Osteoblast (primary cell): Measurements from ENCODE around the gene CLEC16A. TPM values are rescaled to one million over a fixed set of nuclear protein-coding genes. Genes with fewer than 3 reads are reported as not detected.

Experiments used
- DNase-seq: peaks from one replicate; pipeline ENCODE4 v3.0.0; 2011; ENCODE audit warnings: low spot score, mixed read lengths; ENCODE audit not compliant: insufficient read length; ENCODE audit errors: missing footprints
- H2AFZ ChIP-seq: 2 replicates; pipeline ENCODE4 v1.6.0; 2011; ENCODE audit warnings: mild to moderate bottlenecking, low read length
- H3K27ac ChIP-seq: 2 replicates; pipeline ENCODE4 v1.5.1; 2011; ENCODE audit warnings: mild to moderate bottlenecking, low read depth, low read length, moderate library complexity
- H3K27me3 ChIP-seq: 2 replicates; pipeline ENCODE4 v1.6.0; 2012; ENCODE audit warnings: mild to moderate bottlenecking, control low read depth, inconsistent platforms, low read length, moderate library complexity; ENCODE audit not compliant: insufficient read depth
- H3K36me3 ChIP-seq: 2 replicates; pipeline ENCODE4 v1.5.1; 2011; ENCODE audit warnings: mild to moderate bottlenecking, low read length, control low read depth, moderate library complexity; ENCODE audit not compliant: insufficient read depth
- H3K4me1 ChIP-seq: 2 replicates; pipeline ENCODE4 v1.5.1; 2011; ENCODE audit warnings: mild to moderate bottlenecking, low read length, control low read depth, moderate library complexity; ENCODE audit not compliant: insufficient read depth
- H3K4me2 ChIP-seq: 2 replicates; pipeline ENCODE4 v1.6.0; 2011; ENCODE audit warnings: mild to moderate bottlenecking, low read length; ENCODE audit not compliant: insufficient read depth
- H3K4me3 ChIP-seq: fragments of 200-600 bp; sonication (generic); 3 replicates; pipeline ENCODE4 v1.5.1; 2012; ENCODE audit warnings: mild to moderate bottlenecking, low read length, inconsistent platforms; ENCODE audit not compliant: insufficient read depth
- H3K79me2 ChIP-seq: 2 replicates; pipeline ENCODE4 v1.6.0; 2012; ENCODE audit warnings: mild to moderate bottlenecking, low read length, control low read depth, inconsistent platforms; ENCODE audit not compliant: insufficient read depth
- H3K9me3 ChIP-seq: 2 replicates; pipeline ENCODE4 v1.5.1; 2011; ENCODE audit warnings: low read depth, low read length, control low read depth
- H4K20me1 ChIP-seq: 2 replicates; pipeline ENCODE4 v1.6.0; 2012; ENCODE audit warnings: mild to moderate bottlenecking, low read length, control low read depth; ENCODE audit not compliant: insufficient read depth
- total RNA-seq: library from RNA; depleted of rRNA; stranded (reverse); fragments of >200 nt; gene quantifications from 2 replicates; pipeline ENCODE4 v1.2.3, GENCODE V29; 2012
- TF ChIP-seq, protein P1 (sequence below): IDR thresholded peaks from 2 replicates; pipeline ENCODE4 v1.5.1; 2011; ENCODE audit warnings: mild to moderate bottlenecking, low read depth, low read length, moderate library complexity; ENCODE audit errors: extremely low read depth

Gene CLEC16A
- total RNA-seq, 1 donor, result 25.7 TPM

GRCh38 chr16:11010575-11011221 is 66.3 kb downstream of the CLEC16A start:
- Histone ChIP-seq H4K20me1 (no peaks in the 10 kb centered on the region), H3K4me1 (peaks cover 17% of the 10 kb centered on the region), H3K36me3 (peaks cover 2% of the 10 kb centered on the region), H3K79me2 (no peaks in the 10 kb centered on the region), H3K4me3 (no peak overlapping the region), H2AFZ (no peak overlapping the region), H3K4me2 (no peak overlapping the region), H3K27ac (no peak overlapping the region), H3K9me3 (no peaks in the 10 kb centered on the region), H3K27me3 (no peaks in the 10 kb centered on the region)
- DNase-seq, result peak; percentile 49
- TF ChIP-seq, protein P1, sequence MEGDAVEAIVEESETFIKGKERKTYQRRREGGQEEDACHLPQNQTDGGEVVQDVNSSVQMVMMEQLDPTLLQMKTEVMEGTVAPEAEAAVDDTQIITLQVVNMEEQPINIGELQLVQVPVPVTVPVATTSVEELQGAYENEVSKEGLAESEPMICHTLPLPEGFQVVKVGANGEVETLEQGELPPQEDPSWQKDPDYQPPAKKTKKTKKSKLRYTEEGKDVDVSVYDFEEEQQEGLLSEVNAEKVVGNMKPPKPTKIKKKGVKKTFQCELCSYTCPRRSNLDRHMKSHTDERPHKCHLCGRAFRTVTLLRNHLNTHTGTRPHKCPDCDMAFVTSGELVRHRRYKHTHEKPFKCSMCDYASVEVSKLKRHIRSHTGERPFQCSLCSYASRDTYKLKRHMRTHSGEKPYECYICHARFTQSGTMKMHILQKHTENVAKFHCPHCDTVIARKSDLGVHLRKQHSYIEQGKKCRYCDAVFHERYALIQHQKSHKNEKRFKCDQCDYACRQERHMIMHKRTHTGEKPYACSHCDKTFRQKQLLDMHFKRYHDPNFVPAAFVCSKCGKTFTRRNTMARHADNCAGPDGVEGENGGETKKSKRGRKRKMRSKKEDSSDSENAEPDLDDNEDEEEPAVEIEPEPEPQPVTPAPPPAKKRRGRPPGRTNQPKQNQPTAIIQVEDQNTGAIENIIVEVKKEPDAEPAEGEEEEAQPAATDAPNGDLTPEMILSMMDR, result no peak

DNA sequence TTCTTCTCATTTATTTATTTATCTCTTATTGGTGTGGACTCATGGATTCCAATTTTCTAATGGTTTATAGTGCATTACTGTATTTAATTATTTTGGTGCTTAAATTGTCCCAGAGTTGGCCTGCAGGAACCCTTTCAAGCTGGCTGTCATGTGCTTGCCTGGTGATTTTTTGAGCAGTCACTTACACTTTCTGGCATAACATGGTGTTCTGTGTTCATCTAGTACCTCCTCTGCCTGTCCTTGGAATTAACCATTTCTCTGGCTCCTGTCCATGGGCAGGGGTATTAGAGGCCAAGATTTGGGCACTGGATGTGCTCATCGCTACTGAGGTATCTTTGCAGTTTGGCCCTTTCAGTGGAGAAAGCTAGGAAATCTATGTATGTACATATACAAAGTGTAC is 67.0 kb downstream of the CLEC16A start:
- H3K4me1 ChIP-seq, result peaks cover 11% of the 10 kb centered on the region
- no peak overlapping the region for H3K4me2 ChIP-seq
- no peaks in the 10 kb centered on the region for H3K79me2 ChIP-seq
- H3K27ac ChIP-seq, result no peak overlapping the region
- H3K36me3 ChIP-seq, result peaks cover 2% of the 10 kb centered on the region
- DNase-seq, result peak; percentile 27
- H3K27me3 ChIP-seq, result no peaks in the 10 kb centered on the region
- no peaks in the 10 kb centered on the region for H3K9me3 ChIP-seq
- H4K20me1 ChIP-seq, result no peaks in the 10 kb centered on the region
- TF ChIP-seq, protein P1, result no peak
- H2AFZ ChIP-seq, result no peak overlapping the region
- H3K4me3 ChIP-seq, result no peak overlapping the region

GRCh38 chr16:11012841-11013240 is 68.5 kb downstream of the CLEC16A start:
- TF ChIP-seq, protein P1, result no peak

DNA sequence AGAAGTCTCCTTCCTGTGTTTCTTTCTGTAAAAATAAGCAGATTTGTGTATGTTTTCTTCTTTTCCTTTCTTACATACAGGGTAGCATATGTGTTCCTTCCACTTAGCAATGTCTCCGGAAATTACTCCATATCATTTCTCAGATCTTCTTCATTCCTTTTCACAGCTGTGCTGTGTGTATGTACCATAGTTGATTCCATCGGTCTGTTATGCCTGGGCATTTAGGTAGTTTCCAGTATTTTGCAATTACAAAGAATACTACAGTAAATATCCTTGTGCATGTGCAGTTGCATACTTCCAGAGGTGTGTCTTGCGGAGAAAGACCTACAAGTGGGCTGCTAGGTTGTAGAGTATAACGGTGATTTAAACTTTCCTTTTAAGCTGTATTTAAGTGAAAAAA is 69.8 kb downstream of the CLEC16A start:
- no peaks in the 10 kb centered on the region for H3K79me2 ChIP-seq
- no peak for DNase-seq
- no peak overlapping the region for H2AFZ ChIP-seq
- H3K36me3 ChIP-seq, result peaks cover 2% of the 10 kb centered on the region
- no peak overlapping the region for H3K4me3 ChIP-seq
- H3K9me3 ChIP-seq, result no peaks in the 10 kb centered on the region
- TF ChIP-seq, protein P1, result no peak
- no peak overlapping the region for H3K27ac ChIP-seq
- H3K4me2 ChIP-seq, result no peak overlapping the region
- no peaks in the 10 kb centered on the region for H3K27me3 ChIP-seq
- H4K20me1 ChIP-seq, result no peaks in the 10 kb centered on the region
- peaks cover 7% of the 10 kb centered on the region for H3K4me1 ChIP-seq

More at GRCh38 chr16:11012841-11013240, 68.5 kb downstream of the CLEC16A start:
- Histone ChIP-seq H3K4me3 (no peak overlapping the region), H3K79me2 (no peaks in the 10 kb centered on the region), H3K27ac (no peak overlapping the region), H4K20me1 (no peaks in the 10 kb centered on the region), H3K4me1 (peaks cover 7% of the 10 kb centered on the region), H2AFZ (no peak overlapping the region), H3K27me3 (no peaks in the 10 kb centered on the region), H3K9me3 (no peaks in the 10 kb centered on the region), H3K4me2 (no peak overlapping the region), H3K36me3 (peaks cover 2% of the 10 kb centered on the region)
- no peak for DNase-seq
